H1 (cell line): ENCODE data around the gene MPP3. TPM values are rescaled to one million over a fixed set of nuclear protein-coding genes. Genes with fewer than 3 reads are reported as not detected.

Source experiments
- CHD7 ChIP-seq: fragments of 300-600 bp; sonication (generic); IDR thresholded peaks from 2 replicates; pipeline ENCODE4 v1.7.1; 2012; ENCODE audit warnings: low read length, moderate library complexity, mild to moderate bottlenecking, inconsistent platforms; ENCODE audit not compliant: insufficient replicate concordance
- CTBP2 ChIP-seq: IDR thresholded peaks from 2 replicates; pipeline ENCODE4 v1.7.0; 2011; ENCODE audit warnings: borderline replicate concordance, mild to moderate bottlenecking, moderate library complexity, mixed read lengths, low read length; ENCODE audit not compliant: insufficient read depth, insufficient read length
- polyA plus RNA-seq, 7 experiments: library from polyadenylated mRNA; depleted of rRNA in 3 of 7; stranded (reverse) in 5 of 7; unstranded in 2 of 7; fragments of >200 nt in 5 of 7; fragments of 200-250 nt in 2 of 7; gene quantifications; 1 replicate in 5 of 7; 2 replicates in 1 of 7; 4 replicates in 1 of 7; pipeline versions ENCODE4 v1.2.1 to v1.2.3, GENCODE V29; 2011 to 2013; ENCODE audit warnings: missing spikeins in 2 of 7, mixed read lengths in 2 of 7
- total RNA-seq: library from RNA; stranded (reverse); fragmentation: NEBNext Ultra II Directional; extraction: Animal tissue kit (Norgen Biotek cat#: 25700); gene quantifications from 2 replicates; pipeline ENCODE4 v1.2.1, GENCODE V29; 2021

The MPP3 gene
- total and polyA plus RNA-seq, 2 of the 8 experiments (the other 6 are each of a cell fraction or from before 2014, with no cell fraction given): 3.1 to 6.1 TPM

DNA sequence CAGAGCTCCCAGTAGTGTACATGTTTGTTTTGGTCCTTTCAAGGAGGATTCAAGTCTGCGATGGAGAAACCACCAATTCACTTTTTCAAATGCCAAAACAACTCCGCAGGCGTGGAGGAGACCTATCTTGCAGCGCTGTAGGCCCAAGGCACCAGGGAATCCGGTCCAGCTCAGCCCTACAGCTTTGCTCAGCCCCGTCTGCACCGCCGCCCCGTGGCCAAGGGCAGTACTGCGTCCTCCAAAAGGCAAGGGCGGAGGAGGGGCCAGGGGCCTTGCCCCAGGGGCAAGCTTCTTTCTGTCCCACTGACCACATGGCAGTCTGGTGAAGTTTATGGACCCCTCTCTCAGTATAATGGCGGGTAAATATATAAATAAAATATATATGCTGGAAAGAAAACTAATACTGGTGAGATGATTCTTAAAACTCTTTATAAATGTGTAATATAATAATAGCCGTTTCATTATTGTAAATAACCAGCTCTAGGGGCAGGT lies 13.3 kb upstream of the MPP3 start (continued):
- TF ChIP-seq CHD7 (no peak), CTBP2 (no peak)
